DMS53 (cell line): Measurements from ENCODE around the gene GTPBP4.

Experiments
- DNase-seq: peaks from one replicate; lab custom pipeline; 2025; lab: John Stamatoyannopoulos, UW

Gene GTPBP4

GRCh38 chr10:966466-967235 lies 21.6 kb upstream of the GTPBP4 start:
- no peak for DNase-seq

GRCh38 chr10:968546-969199 lies 19.6 kb upstream of the GTPBP4 start:
- no peak for DNase-seq

GRCh38 chr10:969473-970150 lies 18.6 kb upstream of the GTPBP4 start:
- peak; percentile 76 for DNase-seq

DNA sequence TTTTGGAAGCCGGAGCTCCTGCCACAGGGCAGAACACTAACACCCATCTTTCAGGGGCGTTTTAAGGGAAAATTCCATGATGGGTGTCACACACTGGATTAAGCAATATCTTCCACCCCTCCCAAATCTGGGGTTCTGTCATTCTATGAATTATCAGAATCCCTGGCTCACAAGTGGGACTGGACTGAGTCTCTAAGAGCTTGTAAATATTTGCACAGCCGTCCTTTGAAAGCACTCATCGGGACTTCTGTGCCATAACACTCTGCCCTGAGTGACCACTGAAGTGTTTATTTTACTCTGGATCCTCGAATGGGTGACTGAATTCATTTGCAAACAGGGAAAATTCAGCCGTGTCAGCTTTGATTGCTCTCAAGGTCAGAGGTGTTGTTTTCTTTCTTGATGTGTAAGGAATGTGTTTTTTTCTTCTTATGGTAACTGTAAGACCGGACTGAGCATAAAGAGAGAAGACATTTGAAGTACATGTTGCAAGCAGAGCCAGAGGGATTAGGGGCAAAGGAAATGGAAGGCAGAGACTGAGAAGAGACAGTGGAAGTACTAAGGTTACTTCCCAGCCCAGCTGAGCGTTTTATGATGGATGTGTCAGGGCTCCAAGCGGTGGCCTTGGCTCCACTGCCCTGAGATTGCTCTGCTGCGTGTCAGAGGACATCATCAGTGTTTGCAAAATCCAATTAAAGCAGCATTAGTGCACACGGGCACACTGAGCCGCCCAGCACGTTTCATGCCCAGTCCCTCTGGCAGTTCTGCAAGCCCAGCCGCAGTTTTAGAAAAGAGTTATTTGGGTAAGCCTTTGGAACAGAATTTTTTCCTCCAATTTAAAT lies 17.7 kb upstream of the GTPBP4 start:
- peak; percentile 99 for DNase-seq

GRCh38 chr10:971150-971542 lies 17.1 kb upstream of the GTPBP4 start:
- peak; percentile 71 for DNase-seq

- peak; percentile 45 for DNase-seq
These were observed 16.6 kb upstream of the GTPBP4 start for GRCh38 chr10:971613-972012.

DNA sequence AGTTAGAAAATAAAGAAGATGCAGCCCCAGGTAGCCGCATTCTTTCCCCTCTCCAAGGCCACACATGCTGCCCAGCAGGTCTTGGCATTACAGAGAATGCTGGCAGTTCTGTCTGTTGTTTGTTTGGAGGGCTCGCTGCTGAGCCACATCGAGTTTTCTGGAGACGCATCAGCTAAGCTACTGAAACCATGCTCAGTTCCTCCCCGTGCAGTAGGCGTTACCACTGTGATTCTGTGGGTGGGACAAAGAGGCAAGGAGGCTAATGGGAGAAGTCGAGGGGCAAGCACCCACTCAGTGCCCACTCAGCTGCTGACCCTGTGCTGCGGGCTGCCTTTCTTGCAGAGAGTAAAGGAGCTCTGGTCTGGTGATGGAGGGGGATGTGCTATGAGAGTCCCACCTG lies 15.5 kb upstream of the GTPBP4 start:
- DNase-seq = no peak

DNA sequence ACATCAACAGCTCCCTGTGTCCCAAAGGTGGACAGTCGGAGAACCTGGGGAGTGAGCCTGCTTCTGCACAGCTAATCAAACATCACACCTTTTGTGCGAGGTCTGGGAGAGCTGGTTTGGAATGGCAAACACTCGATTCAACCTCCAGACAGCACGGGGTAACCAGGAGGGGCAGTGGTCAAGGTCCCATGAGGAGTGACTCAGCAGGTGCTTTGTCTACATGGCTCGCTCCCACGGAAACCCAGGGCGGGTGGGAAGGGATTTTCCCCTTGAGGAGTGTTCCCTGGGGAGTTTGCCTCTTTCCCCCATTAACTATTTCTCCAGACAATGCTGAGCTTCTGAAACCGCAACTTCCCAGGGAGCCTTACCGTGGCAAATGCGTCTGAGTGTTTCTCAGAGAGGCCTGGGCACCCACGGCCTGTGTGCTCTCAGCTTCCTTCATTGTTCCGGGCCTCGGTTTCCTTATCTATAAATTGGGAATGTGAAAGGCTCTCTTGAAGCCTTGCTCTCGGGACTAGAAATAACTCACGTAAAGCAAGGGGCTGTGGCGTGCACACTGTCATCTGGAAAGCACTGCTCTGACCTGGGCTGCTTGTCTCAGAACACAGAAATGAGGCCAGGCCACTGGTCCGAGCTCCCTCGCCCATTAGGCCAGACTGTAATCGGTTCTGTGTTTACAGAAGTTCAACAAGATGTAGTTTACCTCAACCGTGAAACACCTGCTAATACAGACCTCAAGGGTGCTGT lies 14.0 kb upstream of the GTPBP4 start:
- peak; percentile 98 for DNase-seq

- DNase-seq = no peak
These were observed 13.5 kb upstream of the GTPBP4 start for GRCh38 chr10:974785-975074.

DNA sequence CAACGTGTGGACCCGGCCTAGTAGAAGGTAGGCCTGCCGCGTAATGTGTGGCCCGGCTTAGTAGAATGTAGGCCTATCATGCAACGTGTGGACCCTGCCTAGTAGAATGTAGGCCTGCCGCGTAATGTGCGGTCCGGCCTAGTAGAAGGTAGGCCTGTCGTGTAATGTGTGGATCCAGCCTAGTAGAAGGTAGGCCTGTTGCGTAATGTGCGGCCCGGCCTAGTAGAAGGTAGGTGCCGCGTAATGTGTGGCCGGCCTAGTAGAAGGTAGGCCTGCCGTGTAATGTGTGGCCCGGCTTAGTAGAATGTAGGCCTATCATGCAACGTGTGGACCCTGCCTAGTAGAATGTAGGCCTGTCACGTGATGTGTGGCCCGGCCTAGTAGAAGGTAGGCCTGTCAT lies 11.9 kb upstream of the GTPBP4 start:
- DNase-seq = no peak

DNA sequence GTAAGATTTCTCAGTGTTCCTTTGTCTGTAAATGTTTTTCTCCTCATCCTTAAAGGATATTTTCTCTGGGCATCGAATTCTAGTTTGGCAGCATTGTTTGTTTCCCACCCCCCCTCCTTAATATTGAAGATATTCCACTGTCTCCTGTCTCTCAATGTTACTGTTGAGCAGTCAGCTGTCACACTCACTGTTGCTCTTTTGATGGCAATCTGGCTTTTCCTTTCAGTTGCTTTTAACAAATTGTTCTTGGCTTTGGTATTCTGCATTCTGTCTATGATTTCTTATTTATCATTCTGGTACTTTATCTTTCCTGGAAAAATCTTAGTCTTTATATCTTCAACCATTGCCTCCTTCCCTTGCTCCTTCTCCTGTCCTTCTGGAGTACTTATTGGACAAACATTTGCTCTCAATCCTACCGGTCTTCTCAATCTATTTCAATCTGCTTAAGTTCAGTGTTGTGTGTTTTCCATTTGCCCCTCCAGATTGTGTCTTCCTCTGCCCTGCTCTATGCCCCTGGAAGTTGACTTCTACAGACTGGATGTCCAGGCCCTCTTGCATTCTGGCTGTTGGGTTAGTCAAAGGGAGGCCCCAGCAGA lies 9.3 kb upstream of the GTPBP4 start:
- DNase-seq = peak; percentile 60

DNA sequence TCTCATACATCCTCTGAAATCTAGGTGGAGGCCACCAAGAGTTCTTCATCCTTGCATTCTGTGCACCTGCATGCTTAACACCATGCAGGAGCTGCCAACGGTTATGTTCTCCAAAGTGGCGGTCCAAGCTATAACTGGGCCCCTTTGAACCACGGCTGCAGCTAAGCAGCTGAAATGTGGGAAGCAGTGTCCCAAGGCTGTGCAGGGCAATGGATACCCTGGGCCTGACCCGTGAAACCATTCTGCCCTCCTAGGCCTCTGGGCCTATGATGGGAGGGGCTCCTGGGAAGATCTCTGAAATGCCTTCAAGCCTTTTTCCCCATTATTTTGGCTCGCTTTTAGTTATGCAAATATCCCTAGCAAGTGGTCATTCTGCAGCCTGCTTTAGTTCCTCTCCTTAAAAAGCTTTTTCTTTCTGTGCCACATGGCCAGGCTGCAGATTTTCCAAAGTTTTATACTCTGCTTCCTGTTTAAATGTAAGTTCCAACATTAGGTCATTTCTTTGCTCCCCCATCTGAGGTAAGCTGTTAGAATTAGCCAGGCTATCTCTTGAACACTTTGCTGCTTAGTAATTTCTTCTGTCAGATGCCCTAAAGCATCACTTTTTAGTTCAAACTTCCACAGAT lies 7.7 kb upstream of the GTPBP4 start:
- no peak for DNase-seq

GRCh38 chr10:983401-983800 lies 4.8 kb upstream of the GTPBP4 start:
- DNase-seq = no peak

GRCh38 chr10:983971-984655 lies 4.1 kb upstream of the GTPBP4 start:
- peak; percentile 67 for DNase-seq

DNA sequence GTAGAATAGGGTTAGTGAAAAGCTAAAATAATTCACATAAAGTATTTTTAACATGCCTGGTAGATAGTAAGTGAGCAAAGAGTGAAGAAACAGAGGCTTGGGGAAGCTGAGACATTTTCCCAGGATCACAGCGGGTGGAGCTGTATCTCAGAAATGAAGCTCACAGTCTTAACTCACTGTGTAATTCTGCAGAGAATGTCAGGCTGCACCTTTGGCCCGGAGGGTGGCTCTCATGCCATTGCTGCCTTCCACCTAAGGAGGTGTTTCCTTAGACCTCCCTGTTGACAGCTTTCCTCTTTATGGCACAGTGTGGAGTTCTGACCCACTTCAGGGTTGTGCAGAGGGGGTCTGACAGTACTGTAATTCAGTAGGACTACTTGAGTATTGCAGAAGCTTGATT lies 2.9 kb upstream of the GTPBP4 start:
- DNase-seq = no peak

DNA sequence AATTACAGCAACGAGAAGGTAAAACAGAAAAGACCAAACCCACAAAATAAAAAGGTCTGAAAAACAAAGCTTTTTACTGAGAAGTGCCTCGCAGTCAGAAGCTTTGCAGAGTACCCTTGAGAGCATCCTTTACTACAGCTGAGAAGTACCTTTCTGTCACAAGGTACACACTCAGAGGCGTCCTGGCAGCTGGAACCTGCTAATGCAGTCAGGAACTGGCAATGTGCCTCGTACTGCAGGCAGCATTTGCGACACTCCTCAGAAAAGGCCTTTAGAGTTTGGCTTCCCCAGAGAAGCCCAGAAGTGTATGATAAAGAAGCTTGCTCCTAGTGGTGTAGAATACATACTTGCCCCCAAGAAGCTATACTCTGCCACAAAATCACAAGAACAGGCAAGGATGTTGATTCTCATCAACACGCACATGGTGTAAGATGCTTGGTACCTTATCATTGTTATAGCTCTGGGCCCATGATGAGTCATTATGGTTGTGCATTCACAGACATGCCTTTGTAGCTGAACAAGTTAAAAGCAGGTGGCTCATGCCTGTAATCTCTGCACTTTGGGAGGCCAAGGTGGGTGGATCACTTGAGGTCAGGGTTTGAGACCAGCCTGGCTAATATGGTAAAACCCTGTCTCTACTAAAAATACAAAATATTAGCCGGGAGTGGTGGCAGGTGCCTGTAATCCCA lies 2.0 kb upstream of the GTPBP4 start:
- DNase-seq = peak; percentile 97

DNA sequence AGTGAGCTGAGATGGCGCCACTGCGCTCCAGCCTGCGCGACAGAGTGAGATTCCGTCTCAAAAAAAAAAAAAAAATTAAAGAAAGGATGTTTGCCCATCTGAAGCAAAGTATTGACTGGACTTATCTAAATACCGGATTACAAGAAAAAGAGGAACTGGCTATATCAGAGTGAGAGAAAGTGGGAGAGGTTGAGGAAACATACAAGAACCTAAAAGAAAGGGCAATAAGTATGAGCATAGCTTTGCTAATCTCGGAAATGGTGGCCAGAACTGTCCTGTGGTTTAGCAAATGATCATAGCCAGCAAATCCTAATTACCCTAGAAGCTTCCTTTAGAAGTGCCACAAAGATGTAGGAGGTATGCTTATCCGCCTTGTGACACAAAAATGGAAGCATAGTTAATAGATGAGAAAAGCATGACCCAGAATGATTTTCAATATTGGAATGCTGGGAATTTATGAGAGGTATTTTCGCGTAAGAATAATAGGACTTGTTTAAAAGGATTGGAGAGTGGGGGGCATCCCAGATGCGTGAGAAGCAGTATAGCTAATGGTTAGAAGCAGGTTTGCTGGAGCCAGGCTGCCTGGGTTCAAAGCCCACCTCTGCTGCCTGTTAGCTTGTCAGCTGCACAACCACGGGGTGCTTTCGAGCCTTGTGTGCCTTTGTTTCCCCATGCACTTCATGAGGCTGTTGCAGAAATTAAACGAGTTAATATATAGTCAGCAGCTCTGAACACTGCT lies 1.2 kb upstream of the GTPBP4 start:
- peak; percentile 40 for DNase-seq

- DNase-seq = no peak
These were observed 689 bp upstream of the GTPBP4 start for GRCh38 chr10:987620-987869.
